WTC11 (cell line): ENCODE measurements around the gene RAB3IL1. TPM values are rescaled to one million over a fixed set of nuclear protein-coding genes. Genes with fewer than 3 reads are reported as not detected.

ENCODE experiments used
- ATAC-seq: fragments of 200-7000 bp; cut with Tn5 transposase; 2 replicates; pipeline ENCODE4 v1.10.0; 2021; ENCODE audit warnings: mild to moderate bottlenecking, moderate library complexity
- CTCF ChIA-PET: fragments of 300-600 bp; sonication (Branson Sonifier 250); formaldehyde crosslinking; loops from one replicate; lab custom pipeline; 2021; ENCODE audit warnings: antibody characterized with exemption; lab: Charles Lee
- POLR2A ChIA-PET: fragments of 350-600 bp; sonication (Branson Sonifier 250); formaldehyde crosslinking; loops from one replicate; lab custom pipeline; 2021; ENCODE audit warnings: antibody characterized with exemption; lab: Charles Lee
- DNase-seq: peaks from one replicate; pipeline ENCODE4 v3.0.0; 2021; ENCODE audit warnings: low spot score
- H3K27ac Mint-ChIP-seq: 2 replicates; pipeline ENCODE4 v1.8.0; 2021; ENCODE audit warnings: mixed read lengths
- H3K27me3 Mint-ChIP-seq: 2 replicates; pipeline ENCODE4 v1.8.0; 2021; ENCODE audit warnings: low read depth, mild to moderate bottlenecking, moderate library complexity, mixed read lengths
- H3K36me3 Mint-ChIP-seq: 2 replicates; pipeline ENCODE4 v1.8.0; 2021; ENCODE audit warnings: mixed read lengths
- H3K4me1 Mint-ChIP-seq: 2 replicates; pipeline ENCODE4 v1.8.0; 2022; ENCODE audit warnings: mixed read lengths
- H3K4me3 Mint-ChIP-seq: 2 replicates; pipeline ENCODE4 v1.8.0; 2021; ENCODE audit warnings: mild to moderate bottlenecking, moderate library complexity, mixed read lengths
- H3K9me3 Mint-ChIP-seq: 2 replicates; pipeline ENCODE4 v1.8.0; 2021; ENCODE audit warnings: mixed read lengths
- AFF4 ChIP-seq: sonication (generic); formaldehyde crosslinking; IDR thresholded peaks from 2 replicates; pipeline ENCODE4 v1.8.1; 2023; ENCODE audit warnings: mild to moderate bottlenecking, missing genetic modification reagents, borderline replicate concordance
- CREM ChIP-seq: sonication (generic); formaldehyde crosslinking; IDR thresholded peaks from 2 replicates; pipeline ENCODE4 v1.8.1; 2022; ENCODE audit warnings: mild to moderate bottlenecking, missing genetic modification reagents, moderate library complexity
- CTCF ChIP-seq: fragments of 200-600 bp; IDR thresholded peaks from 2 replicates; pipeline ENCODE4 v1.8.0; 2022; ENCODE audit warnings: antibody characterized with exemption
- EMX1 ChIP-seq: fragments of 250-450 bp; sonication (Bioruptor Pico); IDR thresholded peaks from 2 replicates; pipeline ENCODE4 v1.8.0; 2021; ENCODE audit warnings: mild to moderate bottlenecking
- GTF2I ChIP-seq: fragments of 250-450 bp; sonication (Bioruptor Pico); conservative IDR thresholded peaks from 2 replicates; pipeline ENCODE4 v1.4.0; 2021; ENCODE audit warnings: mild to moderate bottlenecking
- HMGXB4 ChIP-seq: sonication (generic); formaldehyde crosslinking; IDR thresholded peaks from 2 replicates; pipeline ENCODE4 v1.8.1; 2023; ENCODE audit warnings: mild to moderate bottlenecking, moderate library complexity, missing genetic modification reagents
- KAT7 ChIP-seq: sonication (generic); formaldehyde crosslinking; IDR thresholded peaks from 2 replicates; pipeline ENCODE4 v1.8.1; 2023; ENCODE audit warnings: missing genetic modification reagents, mild to moderate bottlenecking, borderline replicate concordance
- STAT6 ChIP-seq: sonication (generic); formaldehyde crosslinking; conservative IDR thresholded peaks from 2 replicates; pipeline ENCODE4 v1.8.1; 2023; ENCODE audit warnings: mild to moderate bottlenecking, low read depth, missing genetic modification reagents, moderate library complexity
- ZNF121 ChIP-seq: sonication (generic); formaldehyde crosslinking; IDR thresholded peaks from 2 replicates; pipeline ENCODE4 v1.8.0; 2023; ENCODE audit warnings: missing genetic modification reagents
- total RNA-seq: library from RNA; stranded (reverse); gene quantifications from 3 replicates; pipeline ENCODE4 v1.2.3, GENCODE V29; 2021

Gene RAB3IL1
- total RNA-seq, 1 experiment from 2014 or later = 7.2 TPM

GRCh38 chr11:61898247-61898582 lies 19.2 kb downstream of the RAB3IL1 start (continued):
- TF ChIP-seq CREM (CRISPR knock-in tag) (no peak), KAT7 (no peak), EMX1 (CRISPR knock-in tag) (no peak), HMGXB4 (CRISPR knock-in tag) (no peak), STAT6 (no peak), AFF4 (no peak)

- no peak overlapping the region for H3K4me3 Mint-ChIP-seq
Measured at GRCh38 chr11:61897387-61898246, 19.7 kb downstream of the RAB3IL1 start.

More at GRCh38 chr11:61897387-61898246, 19.7 kb downstream of the RAB3IL1 start:
- no peak overlapping the region for H3K27ac Mint-ChIP-seq
- H3K27me3 Mint-ChIP-seq = no peaks in the 10 kb centered on the region
- ATAC-seq = peak; percentile 81
- peaks cover 9% of the 10 kb centered on the region for H3K4me1 Mint-ChIP-seq
- POLR2A ChIA-PET = interaction anchor here (1.0 to 4.1 kb wide), 3 partner anchors 50 to 58 kb away, joined by 3 to 26 read pairs (median 15); partner anchors contain the start of gene BEST1
- peak; percentile 95 for TF ChIP-seq CTCF
- TF ChIP-seq ZNF121 = peak; percentile 53; the same call in 1 of the 2 replicates
- no peak for TF ChIP-seq GTF2I (CRISPR knock-in tag)
- TF ChIP-seq, all 79 proteins: peak for 2
- peak; percentile 94 for DNase-seq
- Mint-ChIP-seq H3K36me3 (no peaks in the 10 kb centered on the region), H3K9me3 (no peaks in the 10 kb centered on the region)
- CTCF ChIA-PET = interaction anchor here (0.6 to 10.9 kb wide), 39 partner anchors 8 to 239 kb away, joined by 3 to 685 read pairs (median 14); partner anchors contain the start of genes BEST1, FADS1, FADS2 and FTH1
